NCI-H146 treated with DMSO at 0.1 percent for 48 hours (cell line): ENCODE data around the gene PAXX.

ENCODE experiments used
- DNase-seq: peaks from one replicate; lab custom pipeline; 2025; ENCODE audit not compliant: unreplicated experiment; lab: John Stamatoyannopoulos, UW

The PAXX gene

GRCh38 chr9:136991993-136992818 is at the start of gene PAXX:
PAXX (plus strand) TSS chr9:136992422; CDS start chr9:136992444, 22 bp downstream.
- no peak for DNase-seq

GRCh38 chr9:136942881-136943230 is 49.4 kb upstream of the PAXX start:
- DNase-seq, result no peak

GRCh38 chr9:136943291-136944211 is 48.7 kb upstream of the PAXX start:
- DNase-seq, result no peak

- no peak for DNase-seq
These were observed 48.1 kb upstream of the PAXX start for GRCh38 chr9:136944212-136944518.

GRCh38 chr9:136944519-136945332 is 47.5 kb upstream of the PAXX start, which contains the start of the genes C8G and FBXW5:
C8G (plus strand) TSS chr9:136945243; CDS start chr9:136945321, 78 bp downstream.
FBXW5 (minus strand) TSS chr9:136944738; CDS start chr9:136944083, 655 bp downstream.
- peak; percentile 72 for DNase-seq

- no peak for DNase-seq
These were observed 46.6 kb upstream of the PAXX start for GRCh38 chr9:136945333-136946227.

- no peak for DNase-seq
These were observed 45.8 kb upstream of the PAXX start for GRCh38 chr9:136946228-136947027.

- DNase-seq, result no peak
These were observed 45.0 kb upstream of the PAXX start for GRCh38 chr9:136947028-136947891.

GRCh38 chr9:136947955-136948510 is 44.2 kb upstream of the PAXX start:
- no peak for DNase-seq

- DNase-seq, result peak; percentile 40
These were observed 42.9 kb upstream of the PAXX start for GRCh38 chr9:136949239-136949816.

- DNase-seq, result peak; percentile 67
These were observed 42.2 kb upstream of the PAXX start for GRCh38 chr9:136949817-136950655.

GRCh38 chr9:136950656-136951276 is 41.5 kb upstream of the PAXX start:
- DNase-seq, result no peak

GRCh38 chr9:136951541-136952320 is 40.5 kb upstream of the PAXX start, which contains the start of gene LCN12:
LCN12 (plus strand) TSS chr9:136952273; CDS start chr9:136952328, 55 bp downstream.
- no peak for DNase-seq

- DNase-seq, result no peak
These were observed 39.8 kb upstream of the PAXX start for GRCh38 chr9:136952321-136952850.
